Peyer's patch (tissue), 4 donors: ENCODE data around the gene ABL1. TPM values are rescaled to one million over a fixed set of nuclear protein-coding genes. Genes with fewer than 3 reads are reported as not detected.

Experiments used
- DNase-seq, 3 donors: peaks; one replicate each; pipeline ENCODE4 v3.0.0-alpha.2; 2017 to 2019
- H3K27ac ChIP-seq, 4 donors: fragments of 200-600 bp; sonication (generic); one replicate each; pipeline ENCODE4 v1.5.1; 2016 to 2019
- H3K27me3 ChIP-seq, 2 donors: fragments of 200-600 bp; sonication (generic); one replicate each; pipeline ENCODE4 v1.5.1; 2019
- H3K36me3 ChIP-seq, 3 donors: fragments of 200-600 bp; sonication (generic); one replicate each; pipeline ENCODE4 v1.5.1; 2016 to 2019
- H3K4me1 ChIP-seq, 4 donors: fragments of 200-600 bp; sonication (generic); one replicate each; pipeline ENCODE4 v1.5.1; 2016 to 2019
- H3K4me3 ChIP-seq, 4 donors: fragments of 200-600 bp; sonication (generic); 1 replicate in 3 of 4; 2 replicates in 1 of 4; pipeline ENCODE4 v1.5.1; 2016 to 2019; ENCODE audit warnings: mild to moderate bottlenecking in 1 of 4
- H3K9me3 ChIP-seq, 4 donors: fragments of 200-600 bp; sonication (generic); one replicate each; pipeline ENCODE4 v1.5.1; 2016 to 2019; ENCODE audit warnings: mild to moderate bottlenecking in 1 of 4
- POLR2A ChIP-seq, 2 donors: fragments of 450-650 bp; IDR thresholded peaks; one replicate each; pipeline ENCODE4 v1.5.1; 2017; ENCODE audit warnings: antibody characterized with exemption in 2 of 2, mild to moderate bottlenecking in 2 of 2, moderate library complexity in 2 of 2
- total RNA-seq, 4 donors: library from RNA; depleted of rRNA; stranded (reverse); fragments of >200 nt; gene quantifications; one replicate each; pipeline ENCODE4 v1.1.0, GENCODE V29; 2016
- TF ChIP-seq, protein P1 (sequence below), 6 experiments: fragments of 450-650 bp in 4 of 6; fragments of 200-600 bp in 2 of 6; sonication (generic) in 1 of 6; IDR thresholded peaks; one replicate each; pipeline ENCODE4 v1.5.1; 2017 to 2019; ENCODE audit warnings: antibody characterized with exemption in 6 of 6, mild to moderate bottlenecking in 3 of 6, moderate library complexity in 1 of 6

The ABL1 gene
- total RNA-seq, 4 donors from 2014 or later, result 43.6 to 85.8 (median 67.4) TPM

DNA sequence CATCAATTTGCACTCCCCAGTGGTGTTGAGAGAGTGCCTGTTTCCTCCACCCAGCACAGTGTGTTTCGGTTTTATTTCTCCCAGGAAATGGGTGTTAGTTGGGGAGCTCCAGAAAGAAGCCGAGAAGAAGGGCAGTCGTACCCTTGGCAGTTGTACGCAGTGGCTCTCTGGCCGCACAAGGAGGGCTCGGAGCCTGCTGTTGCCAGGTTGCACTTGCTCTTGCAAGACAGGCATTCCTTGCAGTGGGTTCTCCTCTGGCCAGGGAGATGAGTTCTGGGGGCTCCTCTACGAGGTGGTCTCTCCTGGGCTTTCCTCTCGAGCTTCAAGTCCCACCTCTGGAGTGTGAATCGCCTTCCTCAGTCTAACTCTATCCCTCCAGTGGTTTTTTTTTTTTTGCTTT is 32.5 kb downstream of the ABL1 start:
- peak in 1 of 3 donors; percentile 20 for DNase-seq
- H3K27me3 ChIP-seq, result no peaks in the 10 kb centered on the region
- H3K27ac ChIP-seq, result no peak overlapping the region
- peaks cover 0 to 31% (median 0%) of the 10 kb centered on the region in 4 donors for H3K4me1 ChIP-seq
- TF ChIP-seq POLR2A (IDR thresholded peaks at IDR 0.05), result no peak
- TF ChIP-seq, protein P1, sequence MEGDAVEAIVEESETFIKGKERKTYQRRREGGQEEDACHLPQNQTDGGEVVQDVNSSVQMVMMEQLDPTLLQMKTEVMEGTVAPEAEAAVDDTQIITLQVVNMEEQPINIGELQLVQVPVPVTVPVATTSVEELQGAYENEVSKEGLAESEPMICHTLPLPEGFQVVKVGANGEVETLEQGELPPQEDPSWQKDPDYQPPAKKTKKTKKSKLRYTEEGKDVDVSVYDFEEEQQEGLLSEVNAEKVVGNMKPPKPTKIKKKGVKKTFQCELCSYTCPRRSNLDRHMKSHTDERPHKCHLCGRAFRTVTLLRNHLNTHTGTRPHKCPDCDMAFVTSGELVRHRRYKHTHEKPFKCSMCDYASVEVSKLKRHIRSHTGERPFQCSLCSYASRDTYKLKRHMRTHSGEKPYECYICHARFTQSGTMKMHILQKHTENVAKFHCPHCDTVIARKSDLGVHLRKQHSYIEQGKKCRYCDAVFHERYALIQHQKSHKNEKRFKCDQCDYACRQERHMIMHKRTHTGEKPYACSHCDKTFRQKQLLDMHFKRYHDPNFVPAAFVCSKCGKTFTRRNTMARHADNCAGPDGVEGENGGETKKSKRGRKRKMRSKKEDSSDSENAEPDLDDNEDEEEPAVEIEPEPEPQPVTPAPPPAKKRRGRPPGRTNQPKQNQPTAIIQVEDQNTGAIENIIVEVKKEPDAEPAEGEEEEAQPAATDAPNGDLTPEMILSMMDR (IDR thresholded peaks at IDR 0.05), result no peak
- no peak overlapping the region for H3K4me3 ChIP-seq
- H3K36me3 ChIP-seq, result peaks cover 0 to 31% (median 0%) of the 10 kb centered on the region in 3 donors
- H3K9me3 ChIP-seq, result no peaks in the 10 kb centered on the region

- TF ChIP-seq, protein P1 (IDR thresholded peaks at IDR 0.05), result no peak
- no peak for TF ChIP-seq POLR2A (IDR thresholded peaks at IDR 0.05)
- no peak for DNase-seq
- Histone ChIP-seq H3K4me1 (peaks cover 0 to 34% (median 2%) of the 10 kb centered on the region in 4 donors), H3K27me3 (no peaks in the 10 kb centered on the region), H3K36me3 (peaks cover 0 to 31% (median 0%) of the 10 kb centered on the region in 3 donors), H3K4me3 (no peak overlapping the region), H3K27ac (no peak overlapping the region), H3K9me3 (no peaks in the 10 kb centered on the region)
Measured at GRCh38 chr9:130868230-130868629, 33.2 kb downstream of the ABL1 start.

- Histone ChIP-seq H3K4me1 (peaks cover 0 to 33% (median 3%) of the 10 kb centered on the region in 4 donors), H3K27ac (no peak overlapping the region), H3K9me3 (no peaks in the 10 kb centered on the region), H3K27me3 (no peaks in the 10 kb centered on the region), H3K4me3 (no peak overlapping the region), H3K36me3 (peaks cover 0 to 31% (median 0%) of the 10 kb centered on the region in 3 donors)
- DNase-seq, result peak in 2 of 3 donors; percentile 76
- TF ChIP-seq POLR2A (IDR thresholded peaks at IDR 0.05), result no peak
- TF ChIP-seq, protein P1 (IDR thresholded peaks at IDR 0.05), result no peak
Measured at GRCh38 chr9:130869250-130869649, 34.2 kb downstream of the ABL1 start.

DNA sequence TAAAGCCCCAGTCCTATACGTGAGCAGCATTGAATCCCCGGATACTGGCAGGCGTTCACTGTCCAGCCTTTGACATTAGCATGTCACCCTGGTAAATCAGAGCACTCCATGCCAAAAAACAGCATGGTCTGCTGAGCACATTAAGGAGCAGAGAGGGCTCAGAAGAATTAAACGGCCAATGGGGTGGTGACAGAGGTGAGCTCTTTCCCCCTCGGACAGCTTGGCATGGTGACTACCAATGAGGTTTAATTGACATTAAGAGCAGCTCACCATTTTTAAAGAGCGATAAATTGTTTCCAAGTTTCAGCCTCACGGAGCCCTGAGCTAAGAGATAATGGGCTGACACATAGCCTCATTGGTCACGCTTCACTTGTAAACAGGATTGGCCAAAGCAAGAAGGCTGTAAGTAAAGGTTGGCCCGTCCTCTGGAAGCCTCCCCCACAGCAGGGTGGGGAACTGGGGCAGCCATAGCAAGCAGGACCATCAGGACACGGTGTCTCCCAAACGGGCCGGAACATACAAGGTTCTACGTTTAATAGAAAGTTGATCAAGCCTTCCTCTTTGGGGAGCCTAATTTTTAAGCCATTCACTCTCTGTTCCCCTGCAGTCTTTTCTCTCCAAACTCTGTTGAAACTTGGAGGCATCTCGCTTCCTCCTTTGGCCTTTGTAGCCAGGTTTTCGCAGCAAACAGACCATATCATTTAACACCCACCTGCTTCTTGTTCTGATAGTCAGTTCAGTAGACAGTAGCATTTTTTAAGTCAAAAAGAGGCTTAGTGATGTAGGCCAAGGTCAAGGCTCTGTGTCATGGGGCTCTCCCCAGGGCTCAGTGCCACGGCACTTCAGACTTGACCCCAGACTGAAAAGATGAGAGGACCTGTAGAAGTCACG is 35.7 kb downstream of the ABL1 start:
- no peak for TF ChIP-seq POLR2A (IDR thresholded peaks at IDR 0.05)
- TF ChIP-seq, protein P1 (IDR thresholded peaks at IDR 0.05), result no peak
- no peaks in the 10 kb centered on the region for H3K9me3 ChIP-seq
- peaks cover 0 to 42% (median 0%) of the 10 kb centered on the region in 3 donors for H3K36me3 ChIP-seq
- peaks cover 0 to 33% (median 3%) of the 10 kb centered on the region in 4 donors for H3K4me1 ChIP-seq
- H3K4me3 ChIP-seq, result no peak overlapping the region
- no peak for DNase-seq
- H3K27ac ChIP-seq, result no peak overlapping the region
- no peaks in the 10 kb centered on the region for H3K27me3 ChIP-seq

DNA sequence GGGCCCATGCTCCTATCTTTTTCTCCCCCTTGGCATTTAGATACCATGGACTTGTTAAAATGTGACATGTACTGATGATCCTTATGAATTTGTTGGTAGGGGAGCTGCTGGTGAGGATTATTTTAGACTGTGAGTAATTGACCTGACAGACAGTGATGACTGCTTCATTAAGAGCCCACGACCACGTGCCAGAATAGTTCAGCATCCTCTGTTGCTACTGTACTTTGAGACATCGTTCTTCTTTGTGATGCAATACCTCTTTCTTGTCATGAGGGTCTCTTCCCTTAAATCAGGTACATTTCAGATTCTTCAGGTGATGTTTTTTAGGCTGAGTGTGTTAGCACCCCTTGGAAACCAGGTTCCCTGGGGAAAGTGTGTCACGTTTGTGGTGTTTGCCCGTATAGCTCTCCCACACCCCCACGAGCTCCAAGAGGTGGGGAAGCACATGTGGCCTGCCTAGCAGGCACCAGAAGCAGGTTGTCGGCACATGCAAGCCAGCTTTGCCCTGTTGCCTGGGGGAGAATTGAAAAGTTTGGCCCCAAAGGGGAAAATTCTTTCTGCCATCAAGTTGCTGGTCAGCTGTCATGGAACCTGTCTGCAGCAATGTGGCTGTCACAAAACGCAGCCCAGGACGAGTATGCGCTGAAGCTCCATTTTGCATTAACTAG is 36.5 kb downstream of the ABL1 start:
- Histone ChIP-seq H3K4me1 (peaks cover 0 to 33% (median 3%) of the 10 kb centered on the region in 4 donors), H3K27me3 (no peaks in the 10 kb centered on the region), H3K4me3 (no peak overlapping the region), H3K36me3 (peaks cover 0 to 50% (median 0%) of the 10 kb centered on the region in 3 donors), H3K9me3 (no peaks in the 10 kb centered on the region), H3K27ac (no peak overlapping the region)
- no peak for DNase-seq
- TF ChIP-seq POLR2A (IDR thresholded peaks at IDR 0.05), result no peak
- TF ChIP-seq, protein P1 (IDR thresholded peaks at IDR 0.05), result no peak
